Lung (tissue), 12 donors: ENCODE measurements around the gene MLN. TPM values are rescaled to one million over a fixed set of nuclear protein-coding genes. Genes with fewer than 3 reads are reported as not detected.

ENCODE experiments used
- ATAC-seq: fragments of 200-7000 bp; cut with Tn5 transposase; one replicate; pipeline ENCODE4 v1.9.1; 2020; ENCODE audit warnings: moderate number of reproducible peaks; ENCODE audit not compliant: insufficient read depth, low FRiP score
- DNase-seq, 3 donors: peaks; one replicate each; pipeline ENCODE4 v3.0.0-alpha.2; 2013 to 2017
- H3K27ac ChIP-seq, 2 donors: one replicate each; pipeline ENCODE4 v1.5.1; 2013; ENCODE audit warnings: mild to moderate bottlenecking in 2 of 2, moderate library complexity in 2 of 2, control low read depth in 1 of 2, inconsistent platforms in 1 of 2, low read depth in 1 of 2, low read length in 1 of 2
- H3K27me3 ChIP-seq, 3 donors: one replicate each; pipeline ENCODE4 v1.5.1; 2013; ENCODE audit warnings: low read length in 2 of 3; ENCODE audit not compliant: control insufficient read depth in 3 of 3, insufficient read depth in 3 of 3
- H3K36me3 ChIP-seq, 4 donors: one replicate each; pipeline ENCODE4 v1.5.1; 2013; ENCODE audit warnings: low read length in 4 of 4, mild to moderate bottlenecking in 1 of 4, moderate library complexity in 1 of 4; ENCODE audit not compliant: control insufficient read depth in 4 of 4, insufficient read depth in 4 of 4
- H3K4me1 ChIP-seq, 5 donors: one replicate each; pipeline ENCODE4 v1.5.1; 2013; ENCODE audit warnings: low read length in 5 of 5, mild to moderate bottlenecking in 2 of 5, moderate library complexity in 1 of 5; ENCODE audit not compliant: control insufficient read depth in 5 of 5, insufficient read depth in 5 of 5
- H3K4me3 ChIP-seq: one replicate; pipeline ENCODE4 v1.5.1; 2013; ENCODE audit warnings: mild to moderate bottlenecking, control low read depth, moderate library complexity
- H3K9ac ChIP-seq, 2 donors: one replicate each; pipeline ENCODE4 v1.5.1; 2013; ENCODE audit warnings: low read length in 2 of 2, control low read depth in 1 of 2; ENCODE audit not compliant: insufficient read depth in 1 of 2
- H3K9me3 ChIP-seq, 4 donors: one replicate each; pipeline ENCODE4 v1.5.1; 2013; ENCODE audit warnings: low read length in 3 of 4, mild to moderate bottlenecking in 1 of 4, moderate library complexity in 1 of 4; ENCODE audit not compliant: control insufficient read depth in 4 of 4, insufficient read depth in 3 of 4
- whole genome bisulfite sequencing, 2 donors: extraction: QIAGEN DNeasy Blood & Tissue Kit; methylation state at CpG; one replicate each; pipeline ENCODE4 v1.1.7; 2013; 5-methylcytosine and 5-hydroxymethylcytosine counted together
- polyA plus RNA-seq, 2 donors: library from polyadenylated mRNA; stranded (reverse); fragments of 200-250 nt; gene quantifications; one replicate each; pipeline ENCODE4 v1.2.1, GENCODE V29; 2013
- total RNA-seq, 2 donors: library from RNA; depleted of rRNA in 1 of 2; stranded (reverse); fragments of >200 nt in 1 of 2; gene quantifications; one replicate each; pipeline ENCODE4 v1.2.1, GENCODE V29; 2014 to 2021
- TF ChIP-seq, protein P1 (sequence below): IDR thresholded peaks from 2 replicates; pipeline ENCODE4 v1.5.1; 2012; ENCODE audit warnings: mild to moderate bottlenecking; ENCODE audit errors: control extremely low read depth, extremely low read depth
- donor health status: control.
- donor health status: control.
- donor health status: Bipolar disorder and iron deficiency.
- donor health status: healthy.
- donor health status: DM: yes; HTN: yes; CAD: no.

The MLN gene
- total and polyA plus RNA-seq, 4 donors, result not detected

DNA sequence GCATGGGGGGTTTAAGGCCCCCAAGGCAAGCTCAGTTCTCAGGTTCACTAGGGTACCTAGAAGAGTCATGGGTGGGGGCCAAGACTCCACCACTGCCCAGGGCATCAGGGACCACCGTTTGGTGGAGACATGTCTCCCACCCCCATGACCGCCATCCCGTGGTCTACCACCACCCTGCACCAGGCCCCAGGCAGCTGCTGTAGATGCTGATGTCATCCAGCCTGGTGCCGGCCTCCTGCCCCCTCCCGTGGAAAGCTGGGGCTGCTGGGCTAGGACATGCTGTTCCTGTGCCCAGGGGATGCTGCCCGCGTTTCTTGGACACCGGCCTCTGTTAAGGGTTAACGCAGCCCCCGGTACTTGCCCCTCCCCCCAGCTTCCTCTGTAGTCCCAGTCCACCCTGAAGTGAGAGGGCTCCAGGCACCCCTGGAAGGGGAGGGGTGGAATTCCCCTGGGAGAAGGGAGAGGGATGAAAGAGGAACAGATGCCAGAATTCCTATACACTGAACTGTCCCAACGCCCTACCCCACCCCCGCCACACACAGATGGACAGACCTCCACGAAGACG lies 57.7 kb downstream of the MLN start:
- TF ChIP-seq, protein P1, sequence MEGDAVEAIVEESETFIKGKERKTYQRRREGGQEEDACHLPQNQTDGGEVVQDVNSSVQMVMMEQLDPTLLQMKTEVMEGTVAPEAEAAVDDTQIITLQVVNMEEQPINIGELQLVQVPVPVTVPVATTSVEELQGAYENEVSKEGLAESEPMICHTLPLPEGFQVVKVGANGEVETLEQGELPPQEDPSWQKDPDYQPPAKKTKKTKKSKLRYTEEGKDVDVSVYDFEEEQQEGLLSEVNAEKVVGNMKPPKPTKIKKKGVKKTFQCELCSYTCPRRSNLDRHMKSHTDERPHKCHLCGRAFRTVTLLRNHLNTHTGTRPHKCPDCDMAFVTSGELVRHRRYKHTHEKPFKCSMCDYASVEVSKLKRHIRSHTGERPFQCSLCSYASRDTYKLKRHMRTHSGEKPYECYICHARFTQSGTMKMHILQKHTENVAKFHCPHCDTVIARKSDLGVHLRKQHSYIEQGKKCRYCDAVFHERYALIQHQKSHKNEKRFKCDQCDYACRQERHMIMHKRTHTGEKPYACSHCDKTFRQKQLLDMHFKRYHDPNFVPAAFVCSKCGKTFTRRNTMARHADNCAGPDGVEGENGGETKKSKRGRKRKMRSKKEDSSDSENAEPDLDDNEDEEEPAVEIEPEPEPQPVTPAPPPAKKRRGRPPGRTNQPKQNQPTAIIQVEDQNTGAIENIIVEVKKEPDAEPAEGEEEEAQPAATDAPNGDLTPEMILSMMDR, result no peak
- Histone ChIP-seq H3K4me1 (peaks cover 0 to 61% (median 20%) of the 10 kb centered on the region in 5 donors), H3K9me3 (no peaks in the 10 kb centered on the region), H3K27me3 (no peaks in the 10 kb centered on the region), H3K36me3 (no peaks in the 10 kb centered on the region), H3K9ac (peak overlapping the region in 1 of 2 donors; percentile 50), H3K4me3 (peak overlapping the region; percentile 25), H3K27ac (peak overlapping the region; percentile 48 to 87)
- ATAC-seq (no peak), DNase-seq (peak in 2 of 3 donors; percentile 55 to 75)
- 42 to 50% methylated on average over 14 of the region's 14 CpGs for WGBS, 2 donors

DNA sequence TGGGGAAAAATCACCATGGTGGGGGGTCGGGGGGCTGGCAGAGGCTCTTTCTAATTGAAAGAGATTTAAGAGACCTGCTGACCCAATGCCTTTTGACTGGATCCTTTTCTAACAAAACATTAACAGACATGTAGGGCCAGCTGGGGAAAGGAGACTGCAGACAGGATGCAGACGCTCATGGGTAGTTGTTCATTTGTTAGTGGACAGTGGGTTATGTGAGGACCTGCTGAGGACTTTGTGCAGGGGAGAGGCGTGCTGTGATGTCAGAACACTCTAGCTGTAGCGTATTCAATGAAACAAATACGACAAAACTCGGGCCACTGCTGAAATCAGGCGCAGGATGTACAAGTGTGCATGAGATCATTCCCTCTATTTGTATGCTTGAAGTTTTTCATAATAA lies 58.3 kb downstream of the MLN start:
- peak overlapping the region; percentile 9 to 87 for H3K27ac ChIP-seq
- H3K36me3 ChIP-seq, result no peaks in the 10 kb centered on the region
- TF ChIP-seq, protein P1, result no peak
- no peak overlapping the region for H3K4me3 ChIP-seq
- no peaks in the 10 kb centered on the region for H3K27me3 ChIP-seq
- peaks cover 0 to 57% (median 14%) of the 10 kb centered on the region in 5 donors for H3K4me1 ChIP-seq
- ATAC-seq, result no peak
- H3K9me3 ChIP-seq, result no peaks in the 10 kb centered on the region
- DNase-seq, result peak; percentile 65 to 80 (median 77)
- H3K9ac ChIP-seq, result no peak overlapping the region
- 81 to 90% methylated on average over 7 of the region's 7 CpGs for WGBS, 2 donors

DNA sequence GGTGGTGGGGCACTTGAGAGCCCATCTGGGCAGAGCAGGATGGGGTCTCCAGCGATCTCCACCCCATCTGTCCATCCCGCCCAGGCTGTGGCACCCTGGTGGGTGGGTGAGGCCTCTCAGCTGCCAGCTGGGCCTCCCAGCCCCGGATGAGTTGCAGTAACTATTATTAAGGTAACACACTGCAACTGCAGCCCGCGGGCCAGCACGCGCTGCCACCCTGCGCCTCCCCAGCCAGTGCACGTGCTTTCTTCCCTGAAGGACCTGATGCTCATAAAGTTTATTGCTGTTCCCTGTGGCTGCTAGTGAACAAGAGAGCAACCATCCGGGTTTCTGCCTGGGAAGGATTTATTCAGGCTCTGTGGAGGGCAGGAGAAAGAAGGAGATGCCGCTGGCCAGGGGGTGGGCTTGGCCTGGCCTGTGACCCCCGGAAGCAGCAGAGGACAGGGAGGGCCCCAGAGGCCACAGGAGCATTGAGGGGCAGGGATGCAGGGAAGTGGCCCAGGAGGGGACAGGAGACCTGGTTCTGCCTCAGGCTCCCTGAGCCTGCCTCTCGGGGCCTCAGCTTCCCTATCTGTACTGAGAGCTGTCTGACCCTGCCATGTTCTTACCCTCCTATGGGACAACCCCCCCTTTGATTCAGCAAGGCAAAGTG lies 58.8 kb downstream of the MLN start:
- WGBS, 2 donors, result 70 to 72% methylated on average over 13 of the region's 13 CpGs
- TF ChIP-seq, protein P1, result no peak
- Histone ChIP-seq H3K4me3 (no peak overlapping the region), H3K4me1 (peaks cover 0 to 59% (median 13%) of the 10 kb centered on the region in 5 donors), H3K36me3 (no peaks in the 10 kb centered on the region), H3K27ac (peak overlapping the region; percentile 9 to 87), H3K9ac (no peak overlapping the region), H3K27me3 (no peaks in the 10 kb centered on the region), H3K9me3 (no peaks in the 10 kb centered on the region)
- DNase-seq, result no peak
- ATAC-seq, result no peak

Other genes with a start within 250 kb of the MLN start
- 10 to 100 TPM in 1 of 2 donors, 1 to 10 TPM in 1; 7.4 to 23.2 TPM for gene BAK1, start 223.7 kb downstream of the MLN start, total RNA-seq
- gene BAK1, start 223.7 kb downstream of the MLN start, polyA plus RNA-seq, result 10 to 100 TPM; 14.6 to 25.6 TPM
- 10 to 100 TPM; 39.7 to 89.5 TPM for gene ITPR3, start 182.7 kb downstream of the MLN start, total RNA-seq
- 10 to 100 TPM; 36.7 to 49.1 TPM for gene ITPR3, start 182.7 kb downstream of the MLN start, polyA plus RNA-seq
- gene UQCC2, start 92.3 kb downstream of the MLN start, total RNA-seq, result 10 to 100 TPM in 1 of 2 donors, 1 to 10 TPM in 1; 7.8 to 55.4 TPM
- gene UQCC2, start 92.3 kb downstream of the MLN start, polyA plus RNA-seq, result 100 to 1,000 TPM in 1 of 2 donors, 10 to 100 TPM in 1; 40.8 to 141 TPM
- 1 to 10 TPM; 1.6 to 3.9 TPM for gene IP6K3, start 57.1 kb downstream of the MLN start, total RNA-seq
- 1 to 10 TPM; 1.3 to 3.4 TPM for gene IP6K3, start 57.1 kb downstream of the MLN start, polyA plus RNA-seq
- gene LEMD2, start 14.9 kb downstream of the MLN start, total RNA-seq, result 10 to 100 TPM; 54.9 to 63.6 TPM
- gene LEMD2, start 14.9 kb downstream of the MLN start, polyA plus RNA-seq, result 10 to 100 TPM; 52.1 to 54.1 TPM